ENCODE results near the gene C10orf105.

The C10orf105 gene

GRCh38 chr10:71727738-71728737 lies 8.5 kb upstream of the C10orf105 start:
- TF ChIP-seq ZBTB48 (tag by site-specific recombination; IDR thresholded peaks at IDR 0.05), result no peak
- TF ChIP-seq ZSCAN16 (tag by site-specific recombination; IDR thresholded peaks at IDR 0.05), result no peak
- TF ChIP-seq ZNF394 (tag by site-specific recombination; IDR thresholded peaks at IDR 0.05; ENCODE audit: borderline replicate concordance), result peak; percentile 57; the same call in 1 of the 2 replicates
- TF ChIP-seq ZNF514 (tag by site-specific recombination; IDR thresholded peaks at IDR 0.05), result no peak
- 0 out of 2 replicates have a peak, but pooled peaks have one; percentile 14 for TF ChIP-seq KLF1 (tag by site-specific recombination; IDR thresholded peaks at IDR 0.05)
- ChIA-PET CTCF (interaction anchor here (0.6 to 1.3 kb wide), 5 partner anchors 9 to 826 kb away, joined by 3 to 8 read pairs (median 4); no protein-coding TSS in a partner anchor), POLR2A (no interaction called here)
- H3K27ac ChIP-seq (ENCODE audit: extremely low read depth, low read depth, low read length), result no peak overlapping the region
- H3K9me3 ChIP-seq (ENCODE audit: control insufficient read depth, insufficient read depth, low read depth, low read length), result no peaks in the 10 kb centered on the region
- H3K4me3 ChIP-seq (ENCODE audit: low read depth, low read length), result no peak overlapping the region
- H3K4me1 ChIP-seq (ENCODE audit: control insufficient read depth, insufficient read depth, low read length), result no peaks in the 10 kb centered on the region; the same call in 1 of the 2 replicates
- no peaks in the 10 kb centered on the region for H3K36me3 ChIP-seq (ENCODE audit: control insufficient read depth in 2 of 2, insufficient read depth in 1 of 2, low read length in 2 of 2)

- Histone ChIP-seq H3K36me3 (ENCODE audit: control insufficient read depth in 2 of 2, insufficient read depth in 1 of 2, low read length in 2 of 2) (no peaks in the 10 kb centered on the region), H3K4me1 (ENCODE audit: control insufficient read depth, insufficient read depth, low read length) (no peaks in the 10 kb centered on the region; the same call in 1 of the 2 replicates), H3K4me3 (ENCODE audit: low read depth, low read length) (no peak overlapping the region), H3K27ac (ENCODE audit: extremely low read depth, low read depth, low read length) (no peak overlapping the region), H3K9me3 (ENCODE audit: control insufficient read depth, insufficient read depth, low read depth, low read length) (no peaks in the 10 kb centered on the region)
- POLR2A ChIA-PET, result no interaction called here
- CTCF ChIA-PET, result interaction anchor here (0.5 to 1.7 kb wide), 5 partner anchors 10 to 159 kb away, joined by 3 to 6 read pairs (median 4); partner anchors contain the start of gene VSIR
- no peak for TF ChIP-seq GLIS2 (tag by site-specific recombination; IDR thresholded peaks at IDR 0.05)
- TF ChIP-seq, protein P1, sequence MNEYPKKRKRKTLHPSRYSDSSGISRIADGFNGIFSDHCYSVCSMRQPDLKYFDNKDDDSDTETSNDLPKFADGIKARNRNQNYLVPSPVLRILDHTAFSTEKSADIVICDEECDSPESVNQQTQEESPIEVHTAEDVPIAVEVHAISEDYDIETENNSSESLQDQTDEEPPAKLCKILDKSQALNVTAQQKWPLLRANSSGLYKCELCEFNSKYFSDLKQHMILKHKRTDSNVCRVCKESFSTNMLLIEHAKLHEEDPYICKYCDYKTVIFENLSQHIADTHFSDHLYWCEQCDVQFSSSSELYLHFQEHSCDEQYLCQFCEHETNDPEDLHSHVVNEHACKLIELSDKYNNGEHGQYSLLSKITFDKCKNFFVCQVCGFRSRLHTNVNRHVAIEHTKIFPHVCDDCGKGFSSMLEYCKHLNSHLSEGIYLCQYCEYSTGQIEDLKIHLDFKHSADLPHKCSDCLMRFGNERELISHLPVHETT (tag by site-specific recombination; IDR thresholded peaks at IDR 0.05), result no peak
- no peak for TF ChIP-seq ZNF433 (tag by site-specific recombination; IDR thresholded peaks at IDR 0.05; ENCODE audit: low read depth)
- no peak for TF ChIP-seq ZNF169 (tag by site-specific recombination; IDR thresholded peaks at IDR 0.05)
- TF ChIP-seq, protein P2, sequence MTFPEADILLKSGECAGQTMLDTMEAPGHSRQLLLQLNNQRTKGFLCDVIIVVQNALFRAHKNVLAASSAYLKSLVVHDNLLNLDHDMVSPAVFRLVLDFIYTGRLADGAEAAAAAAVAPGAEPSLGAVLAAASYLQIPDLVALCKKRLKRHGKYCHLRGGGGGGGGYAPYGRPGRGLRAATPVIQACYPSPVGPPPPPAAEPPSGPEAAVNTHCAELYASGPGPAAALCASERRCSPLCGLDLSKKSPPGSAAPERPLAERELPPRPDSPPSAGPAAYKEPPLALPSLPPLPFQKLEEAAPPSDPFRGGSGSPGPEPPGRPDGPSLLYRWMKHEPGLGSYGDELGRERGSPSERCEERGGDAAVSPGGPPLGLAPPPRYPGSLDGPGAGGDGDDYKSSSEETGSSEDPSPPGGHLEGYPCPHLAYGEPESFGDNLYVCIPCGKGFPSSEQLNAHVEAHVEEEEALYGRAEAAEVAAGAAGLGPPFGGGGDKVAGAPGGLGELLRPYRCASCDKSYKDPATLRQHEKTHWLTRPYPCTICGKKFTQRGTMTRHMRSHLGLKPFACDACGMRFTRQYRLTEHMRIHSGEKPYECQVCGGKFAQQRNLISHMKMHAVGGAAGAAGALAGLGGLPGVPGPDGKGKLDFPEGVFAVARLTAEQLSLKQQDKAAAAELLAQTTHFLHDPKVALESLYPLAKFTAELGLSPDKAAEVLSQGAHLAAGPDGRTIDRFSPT (tag by site-specific recombination; IDR thresholded peaks at IDR 0.05), result no peak
- TF ChIP-seq ZIC2 (tag by site-specific recombination; IDR thresholded peaks at IDR 0.05), result no peak
- TF ChIP-seq ZNF521 (tag by site-specific recombination; IDR thresholded peaks at IDR 0.05), result no peak
- no peak for TF ChIP-seq ZNF843 (tag by site-specific recombination; IDR thresholded peaks at IDR 0.05)
- TF ChIP-seq, protein P3, sequence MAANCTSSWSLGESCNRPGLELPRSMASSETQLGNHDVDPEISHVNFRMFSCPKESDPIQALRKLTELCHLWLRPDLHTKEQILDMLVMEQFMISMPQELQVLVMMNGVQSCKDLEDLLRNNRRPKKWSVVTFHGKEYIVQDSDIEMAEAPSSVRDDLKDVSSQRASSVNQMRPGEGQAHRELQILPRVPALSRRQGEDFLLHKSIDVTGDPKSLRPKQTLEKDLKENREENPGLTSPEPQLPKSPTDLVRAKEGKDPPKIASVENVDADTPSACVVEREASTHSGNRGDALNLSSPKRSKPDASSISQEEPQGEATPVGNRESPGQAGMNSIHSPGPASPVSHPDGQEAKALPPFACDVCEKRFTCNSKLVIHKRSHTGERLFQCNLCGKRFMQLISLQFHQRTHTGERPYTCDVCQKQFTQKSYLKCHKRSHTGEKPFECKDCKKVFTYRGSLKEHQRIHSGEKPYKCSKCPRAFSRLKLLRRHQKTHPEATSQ (tag by site-specific recombination; IDR thresholded peaks at IDR 0.05), result no peak
- no peak for TF ChIP-seq BCL11A (tag by site-specific recombination; IDR thresholded peaks at IDR 0.05; ENCODE audit: low read depth)
- TF ChIP-seq KLF16 (tag by site-specific recombination; IDR thresholded peaks at IDR 0.05), result no peak
Measured at GRCh38 chr10:71727105-71727737, 7.6 kb upstream of the C10orf105 start.
